LNCaP clone FGC (cell line): Measurements from ENCODE around the gene ANGPTL2.

Experiments used
- DNase-seq: peaks from one replicate; pipeline ENCODE4 v3.0.0-alpha.2; 2011; ENCODE audit warnings: low read depth
- H3K4me3 ChIP-seq: 2 replicates; pipeline ENCODE4 v1.5.1; 2011; ENCODE audit warnings: mild to moderate bottlenecking, low read depth, low read length, control low read depth
- CTCF ChIP-seq: IDR thresholded peaks from 2 replicates; pipeline ENCODE4 v1.5.1; 2012; ENCODE audit warnings: mild to moderate bottlenecking; ENCODE audit not compliant: control insufficient read depth, insufficient read depth; ENCODE audit errors: extremely low read depth

Gene ANGPTL2

GRCh38 chr9:127093319-127094020, 29.0 kb downstream of the ANGPTL2 start:
- H3K4me3 ChIP-seq = no peak overlapping the region
- DNase-seq = no peak
- TF ChIP-seq CTCF = no peak

- no peak for TF ChIP-seq CTCF
- H3K4me3 ChIP-seq = no peak overlapping the region
- DNase-seq = no peak
Measured at GRCh38 chr9:127092041-127092608, 30.3 kb downstream of the ANGPTL2 start.

GRCh38 chr9:127091526-127091925, 30.9 kb downstream of the ANGPTL2 start:
- no peak for TF ChIP-seq CTCF
- H3K4me3 ChIP-seq = no peak overlapping the region
- DNase-seq = no peak

GRCh38 chr9:127090341-127090985, 32.0 kb downstream of the ANGPTL2 start:
- H3K4me3 ChIP-seq = no peak overlapping the region
- DNase-seq = no peak
- no peak for TF ChIP-seq CTCF

- TF ChIP-seq CTCF = no peak
- no peak overlapping the region for H3K4me3 ChIP-seq
- DNase-seq = no peak
Measured at GRCh38 chr9:127089631-127090081, 32.8 kb downstream of the ANGPTL2 start.

- no peak for DNase-seq
- H3K4me3 ChIP-seq = no peak overlapping the region
- TF ChIP-seq CTCF = no peak
Measured at GRCh38 chr9:127088724-127089615, 33.5 kb downstream of the ANGPTL2 start.
